Measurements from ENCODE around the gene GRID1.

GRID1 gene

GRCh38 chr10:85997544-85997943 is 369.1 kb downstream of the GRID1 start:
- FAIRE-seq, result no peak
- DNase-seq (ENCODE audit: insufficient read length, low spot score), result no peak
- no peak for TF ChIP-seq CTCF (IDR thresholded peaks at IDR 0.05; ENCODE audit: insufficient read depth, missing control alignments)

- peak; percentile 58 for TF ChIP-seq CTCF (IDR thresholded peaks at IDR 0.05; ENCODE audit: insufficient read depth, missing control alignments)
- DNase-seq (ENCODE audit: insufficient read length, low spot score), result no peak
- no peak for FAIRE-seq
These were observed 370.8 kb downstream of the GRID1 start for GRCh38 chr10:85995791-85996190.

GRCh38 chr10:85993840-85994507 is 372.6 kb downstream of the GRID1 start:
- DNase-seq (ENCODE audit: insufficient read length, low spot score), result no peak
- FAIRE-seq, result no peak
- TF ChIP-seq CTCF (IDR thresholded peaks at IDR 0.05; ENCODE audit: insufficient read depth, missing control alignments), result no peak

- DNase-seq (ENCODE audit: insufficient read length, low spot score) (no peak), FAIRE-seq (no peak)
- no peak for TF ChIP-seq CTCF (IDR thresholded peaks at IDR 0.05; ENCODE audit: insufficient read depth, missing control alignments)
These were observed 373.5 kb downstream of the GRID1 start for GRCh38 chr10:85993140-85993539.

- no peak for TF ChIP-seq CTCF (IDR thresholded peaks at IDR 0.05; ENCODE audit: insufficient read depth, missing control alignments)
- FAIRE-seq, result no peak
- no peak for DNase-seq (ENCODE audit: insufficient read length, low spot score)
These were observed 374.3 kb downstream of the GRID1 start for GRCh38 chr10:85992324-85992723.

GRCh38 chr10:85986777-85987176 is 379.8 kb downstream of the GRID1 start:
- no peak for TF ChIP-seq CTCF (IDR thresholded peaks at IDR 0.05; ENCODE audit: insufficient read depth, missing control alignments)
- FAIRE-seq (no peak), DNase-seq (ENCODE audit: insufficient read length, low spot score) (no peak)

GRCh38 chr10:85983051-85983450 is 383.5 kb downstream of the GRID1 start:
- no peak for TF ChIP-seq CTCF (IDR thresholded peaks at IDR 0.05; ENCODE audit: insufficient read depth, missing control alignments)
- DNase-seq (ENCODE audit: insufficient read length, low spot score) (no peak), FAIRE-seq (no peak)
